Measurements from ENCODE around the gene TEX19.
"Not testable (repeated sequence)": the region's sequence is repeated elsewhere in the genome, so short reads cannot be mapped to it uniquely, and the experiment has no call there.

The TEX19 gene

DNA sequence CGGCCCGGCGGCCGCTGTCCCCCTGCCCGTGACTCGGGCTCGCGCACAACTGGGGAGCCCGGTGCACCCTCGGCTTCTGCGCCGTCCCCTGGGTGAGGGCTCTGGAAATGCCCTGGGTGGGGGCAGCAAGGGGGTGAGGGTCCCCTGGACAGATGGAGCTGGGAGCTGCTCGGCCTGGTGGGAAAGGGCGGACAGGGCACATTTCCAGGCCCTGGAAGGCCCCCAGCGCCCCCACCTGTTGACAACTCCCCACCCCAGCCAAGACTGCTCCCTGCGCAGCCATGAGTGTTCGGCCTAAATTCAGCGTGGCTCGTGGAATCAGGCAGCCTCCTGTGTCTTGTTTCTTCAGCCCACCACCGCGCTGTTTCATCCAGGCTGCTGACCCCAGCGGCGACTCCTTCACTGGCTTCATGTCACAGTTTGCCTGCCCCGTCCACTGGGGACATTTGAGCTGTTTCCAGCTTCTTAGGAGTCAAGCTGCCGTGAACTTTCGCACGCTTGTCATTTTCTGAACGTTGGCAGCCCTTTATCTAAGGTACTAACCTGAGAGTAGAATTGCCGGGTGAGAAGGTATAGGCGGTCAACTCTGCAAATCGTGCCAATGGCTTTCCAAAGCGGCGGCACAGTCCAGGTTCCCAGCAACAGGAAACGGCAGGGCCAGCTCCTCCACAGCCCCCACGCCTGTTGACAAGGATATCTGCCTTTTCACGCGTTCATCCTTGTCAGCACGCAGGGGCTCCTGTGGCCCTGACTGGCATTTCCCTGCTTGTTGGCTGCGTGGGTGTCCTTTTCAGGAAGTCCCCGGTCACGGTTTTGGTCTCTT lies 13.4 kb downstream of the TEX19 start:
- no peak for DNase-seq (ENCODE audit: extremely low spot score)
- POLR2A ChIA-PET: no interaction called here
- no peak for TF ChIP-seq CTCF (IDR thresholded peaks at IDR 0.05; ENCODE audit: control extremely low read depth, extremely low read depth, low read depth, missing control alignments)
- CTCF ChIA-PET: interaction anchor here (1.5 to 5.4 kb wide), 2 partner anchors 21 to 171 kb away, joined by 3 to 35 read pairs; no protein-coding TSS in a partner anchor

- POLR2A ChIA-PET; DNase-seq (ENCODE audit: extremely low spot score): not testable (repeated sequence)
- CTCF ChIA-PET: interaction anchor here (1.5 to 5.4 kb wide), 2 partner anchors 22 to 171 kb away, joined by 3 to 35 read pairs; no protein-coding TSS in a partner anchor
These were observed 14.0 kb downstream of the TEX19 start for GRCh38 chr17:82373072-82373452.

- ChIA-PET CTCF (interaction anchor here (5.4 kb wide), 1 partner anchor 23 kb away, joined by 35 read pairs; no protein-coding TSS in a partner anchor), POLR2A (no interaction called here)
- TF ChIP-seq CTCF (IDR thresholded peaks at IDR 0.05; ENCODE audit: control extremely low read depth, extremely low read depth, low read depth, missing control alignments): no peak
- DNase-seq (ENCODE audit: extremely low spot score): no peak
These were observed 14.9 kb downstream of the TEX19 start for GRCh38 chr17:82373731-82374625.

- ChIA-PET POLR2A (no interaction called here), CTCF (interaction anchor here (5.4 kb wide), 1 partner anchor 23 kb away, joined by 35 read pairs; no protein-coding TSS in a partner anchor)
- no peak for TF ChIP-seq CTCF (IDR thresholded peaks at IDR 0.05; ENCODE audit: control extremely low read depth, extremely low read depth, low read depth, missing control alignments)
- DNase-seq (ENCODE audit: extremely low spot score): no peak
These were observed 15.7 kb downstream of the TEX19 start for GRCh38 chr17:82374626-82375331.

- POLR2A ChIA-PET: no interaction called here
- no peak for TF ChIP-seq CTCF (IDR thresholded peaks at IDR 0.05; ENCODE audit: control extremely low read depth, extremely low read depth, low read depth, missing control alignments)
- DNase-seq (ENCODE audit: extremely low spot score): no peak
- CTCF ChIA-PET: no interaction called here
These were observed 16.5 kb downstream of the TEX19 start for GRCh38 chr17:82375359-82376041.

DNA sequence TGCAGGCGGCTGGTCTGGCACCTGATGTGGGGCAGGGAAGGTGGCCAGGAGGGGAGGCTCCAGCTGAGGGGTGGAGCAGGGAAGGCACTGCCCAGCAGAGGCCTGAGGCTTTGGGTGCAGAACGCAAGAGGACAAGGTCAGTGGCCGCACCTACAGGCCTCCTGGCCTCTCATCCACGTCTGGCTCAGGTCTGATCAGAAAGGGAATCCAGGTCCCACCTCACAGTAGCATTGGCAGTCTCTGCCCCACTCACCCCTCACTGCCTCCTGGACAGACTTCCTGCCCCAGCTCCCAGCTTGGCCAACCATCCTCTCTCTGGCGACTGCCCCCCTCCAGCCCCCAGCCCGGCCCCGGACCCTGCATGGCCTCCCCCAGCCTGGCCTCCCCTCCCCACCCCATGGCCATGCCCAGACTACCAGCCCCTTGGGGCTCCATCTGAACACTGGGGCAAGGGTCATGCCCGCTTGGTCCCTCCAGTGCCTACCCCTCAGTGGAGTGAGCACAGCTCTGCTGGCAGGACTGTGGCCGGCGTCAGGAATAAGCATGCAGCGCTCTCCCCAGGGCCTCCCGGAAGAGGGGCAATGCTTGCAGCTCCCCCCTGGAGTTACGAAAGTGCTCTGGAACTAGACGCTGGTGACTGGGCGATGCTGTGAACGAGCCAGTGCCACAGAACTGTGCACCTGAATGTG lies 17.1 kb downstream of the TEX19 start:
- CTCF ChIA-PET: no interaction called here
- TF ChIP-seq CTCF (IDR thresholded peaks at IDR 0.05; ENCODE audit: control extremely low read depth, extremely low read depth, low read depth, missing control alignments): no peak
- POLR2A ChIA-PET: no interaction called here
- no peak for DNase-seq (ENCODE audit: extremely low spot score)

DNA sequence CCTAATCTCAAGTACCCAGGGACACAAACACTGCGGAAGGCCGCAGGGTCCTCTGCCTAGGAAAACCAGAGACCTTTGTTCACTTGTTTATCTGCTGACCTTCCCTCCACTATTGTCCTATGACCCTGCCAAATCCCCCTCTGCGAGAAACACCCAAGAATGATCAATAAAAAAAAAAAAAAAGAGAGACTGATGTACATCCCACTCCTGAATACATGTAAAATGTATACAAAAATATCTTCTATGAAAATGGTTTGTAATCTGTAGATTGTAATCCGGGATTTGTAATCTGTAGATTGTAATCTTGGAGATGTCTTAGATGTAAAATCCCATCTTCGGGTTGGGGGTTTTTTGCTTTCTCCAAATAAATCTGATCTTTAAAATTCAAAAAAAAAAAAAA lies 18.2 kb downstream of the TEX19 start:
- DNase-seq (ENCODE audit: extremely low spot score); CTCF ChIA-PET; POLR2A ChIA-PET: not testable (repeated sequence)

Data from GM10248 (cell line).